Measurements from ENCODE around the gene GNE.

Gene GNE

GRCh38 chr9:36192196-36192595 lies 66.1 kb downstream of the GNE start:
- peak overlapping the region; percentile 89 for H3K4me3 ChIP-seq (replicated peaks; ENCODE audit: low read depth, low read length)

GRCh38 chr9:36191686-36192085 lies 66.6 kb downstream of the GNE start:
- DNase-seq (ENCODE audit: extremely low read depth, low read depth): no peak
- H3K4me3 ChIP-seq (replicated peaks; ENCODE audit: low read depth, low read length): peak overlapping the region; percentile 89
- no peak for TF ChIP-seq CTCF (IDR thresholded peaks at IDR 0.05; ENCODE audit: low read depth, low read length, missing control alignments)

More at GRCh38 chr9:36192196-36192595, 66.1 kb downstream of the GNE start:
- no peak for TF ChIP-seq CTCF (IDR thresholded peaks at IDR 0.05; ENCODE audit: low read depth, low read length, missing control alignments)
- DNase-seq (ENCODE audit: extremely low read depth, low read depth): no peak

GRCh38 chr9:36191290-36191645 lies 67.0 kb downstream of the GNE start:
- peak overlapping the region; percentile 89 for H3K4me3 ChIP-seq (replicated peaks; ENCODE audit: low read depth, low read length)
- TF ChIP-seq CTCF (IDR thresholded peaks at IDR 0.05; ENCODE audit: low read depth, low read length, missing control alignments): no peak
- no peak for DNase-seq (ENCODE audit: extremely low read depth, low read depth)

GRCh38 chr9:36190388-36191289 lies 67.6 kb downstream of the GNE start, which contains the start of gene CLTA:
Gene CLTA, plus strand, starts transcription at chr9:36190921. Its CDS starts 136 bp downstream, at chr9:36191057.
- peak; percentile 99 for DNase-seq (ENCODE audit: extremely low read depth, low read depth)
- TF ChIP-seq CTCF (IDR thresholded peaks at IDR 0.05; ENCODE audit: low read depth, low read length, missing control alignments): peak; percentile 59
- H3K4me3 ChIP-seq (replicated peaks; ENCODE audit: low read depth, low read length): peak within 1 kb of the TSS; percentile 89

GRCh38 chr9:36189976-36190375 lies 68.3 kb downstream of the GNE start:
- TF ChIP-seq CTCF (IDR thresholded peaks at IDR 0.05; ENCODE audit: low read depth, low read length, missing control alignments): no peak
- no peak for DNase-seq (ENCODE audit: extremely low read depth, low read depth)
- H3K4me3 ChIP-seq (replicated peaks; ENCODE audit: low read depth, low read length): peak overlapping the region; percentile 89

GRCh38 chr9:36188212-36188611 lies 70.0 kb downstream of the GNE start:
- TF ChIP-seq CTCF (IDR thresholded peaks at IDR 0.05; ENCODE audit: low read depth, low read length, missing control alignments): no peak
- no peak for DNase-seq (ENCODE audit: extremely low read depth, low read depth)
- H3K4me3 ChIP-seq (replicated peaks; ENCODE audit: low read depth, low read length): no peak overlapping the region

Measured in HFF-Myc (cell line).